Mammary epithelial cell (primary cell): Measurements from ENCODE around the gene NOVA1.

Experiments used
- CTCF ChIP-seq, 2 donors: IDR thresholded peaks in 1 of 2; conservative IDR thresholded peaks in 1 of 2; 2 replicates each; pipeline ENCODE4 v1.5.1; 2011 to 2012; ENCODE audit warnings: inconsistent platforms in 2 of 2, low read length in 2 of 2, mild to moderate bottlenecking in 2 of 2, control low read depth in 1 of 2, low read depth in 1 of 2; ENCODE audit not compliant: insufficient read depth in 1 of 2; ENCODE audit errors: extremely low read depth in 1 of 2
- EZH2 ChIP-seq: IDR thresholded peaks from 2 replicates; pipeline ENCODE4 v1.6.1; 2012; ENCODE audit warnings: low read length, inconsistent platforms, borderline replicate concordance

DNA sequence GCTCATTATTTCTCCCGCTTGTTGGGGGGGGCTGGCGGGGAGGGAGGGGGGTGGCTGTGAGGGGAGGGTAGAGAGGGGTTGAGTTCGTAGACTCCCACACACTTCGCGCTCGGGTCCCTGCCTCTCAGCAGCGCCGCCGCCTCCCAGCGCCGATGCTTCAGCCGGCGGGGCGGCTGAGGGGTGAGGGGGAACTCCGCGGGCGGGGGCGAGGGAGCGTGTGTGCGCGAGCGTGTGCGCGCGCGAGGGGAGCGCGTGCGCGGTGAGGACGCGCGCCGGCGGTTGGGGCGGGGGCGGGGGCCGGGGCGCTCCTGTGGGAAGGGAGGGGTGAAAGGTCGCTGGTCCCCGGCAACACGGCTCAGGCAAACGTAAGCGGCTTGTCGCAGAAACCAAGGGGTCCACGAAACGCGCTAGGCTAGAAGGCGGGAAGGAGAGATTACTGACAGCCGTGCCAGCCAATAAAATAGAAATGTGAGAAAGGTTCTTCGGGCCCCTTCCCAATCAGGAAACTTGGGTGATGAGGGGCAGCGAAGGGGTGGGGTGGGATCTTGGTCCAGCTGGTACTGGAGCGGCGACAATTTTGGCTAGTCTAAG, 343 bp upstream of the NOVA1 start:
- TF ChIP-seq CTCF (conservative IDR thresholded peaks at IDR 0.05 in 1 of 2, IDR thresholded peaks at IDR 0.05 in 1 of 2; ENCODE audit: extremely low read depth in 1 of 2, insufficient read depth in 1 of 2, low read depth in 1 of 2, low read length in 2 of 2) (no peak), EZH2 (no peak)
